ENCODE results near the gene ALOXE3.
A peak's percentile ranks its signal among the peaks of the same experiment; 100 is the strongest.

Gene ALOXE3

DNA sequence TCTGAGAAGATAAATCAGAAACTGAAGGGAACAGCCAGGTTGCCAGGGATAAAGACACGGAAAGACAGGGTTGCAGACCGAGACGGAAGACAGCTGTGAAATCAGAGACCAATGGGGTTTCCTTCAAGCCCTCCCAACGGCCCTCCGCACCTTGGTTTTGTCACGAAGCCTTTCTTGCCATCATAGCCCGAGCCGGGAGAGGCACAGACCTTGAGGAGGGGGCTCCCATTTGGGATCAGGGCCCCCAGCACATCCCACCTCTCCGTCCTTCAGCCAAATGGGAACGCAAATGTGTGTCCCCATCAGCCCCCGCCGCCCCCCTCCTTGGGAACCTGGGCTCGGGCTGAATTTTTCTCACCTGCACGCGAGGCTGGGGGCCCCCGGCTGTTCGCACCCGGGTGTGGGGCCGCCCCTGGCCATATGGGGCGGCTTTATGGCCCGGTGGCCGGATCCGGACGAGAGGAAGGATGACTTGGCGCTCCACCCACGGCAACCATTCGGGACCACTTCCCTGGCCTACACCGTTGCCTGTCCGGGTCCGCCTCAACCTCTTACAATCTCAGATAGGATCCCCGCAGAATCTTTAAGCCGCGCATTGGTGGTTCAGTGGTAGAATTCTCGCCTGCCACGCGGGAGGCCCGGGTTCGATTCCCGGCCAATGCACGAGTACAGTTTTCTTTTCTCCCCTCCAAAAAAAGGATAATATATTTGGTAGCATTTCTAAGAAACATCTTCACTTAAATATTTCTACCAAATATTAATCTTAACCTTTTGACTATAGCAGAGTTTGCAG lies 7.0 kb upstream of the ALOXE3 start:
- CTCF ChIA-PET: interaction anchor here (1.0 to 3.8 kb wide), 5 partner anchors 13 to 258 kb away, joined by 3 to 43 read pairs (median 3); partner anchors contain the start of gene BORCS6
- TF ChIP-seq, protein P1, sequence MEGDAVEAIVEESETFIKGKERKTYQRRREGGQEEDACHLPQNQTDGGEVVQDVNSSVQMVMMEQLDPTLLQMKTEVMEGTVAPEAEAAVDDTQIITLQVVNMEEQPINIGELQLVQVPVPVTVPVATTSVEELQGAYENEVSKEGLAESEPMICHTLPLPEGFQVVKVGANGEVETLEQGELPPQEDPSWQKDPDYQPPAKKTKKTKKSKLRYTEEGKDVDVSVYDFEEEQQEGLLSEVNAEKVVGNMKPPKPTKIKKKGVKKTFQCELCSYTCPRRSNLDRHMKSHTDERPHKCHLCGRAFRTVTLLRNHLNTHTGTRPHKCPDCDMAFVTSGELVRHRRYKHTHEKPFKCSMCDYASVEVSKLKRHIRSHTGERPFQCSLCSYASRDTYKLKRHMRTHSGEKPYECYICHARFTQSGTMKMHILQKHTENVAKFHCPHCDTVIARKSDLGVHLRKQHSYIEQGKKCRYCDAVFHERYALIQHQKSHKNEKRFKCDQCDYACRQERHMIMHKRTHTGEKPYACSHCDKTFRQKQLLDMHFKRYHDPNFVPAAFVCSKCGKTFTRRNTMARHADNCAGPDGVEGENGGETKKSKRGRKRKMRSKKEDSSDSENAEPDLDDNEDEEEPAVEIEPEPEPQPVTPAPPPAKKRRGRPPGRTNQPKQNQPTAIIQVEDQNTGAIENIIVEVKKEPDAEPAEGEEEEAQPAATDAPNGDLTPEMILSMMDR (IDR thresholded peaks at IDR 0.05; ENCODE audit: control extremely low read depth, extremely low read depth, low read depth, missing control alignments): no peak
- DNase-seq (ENCODE audit: extremely low spot score): peak; percentile 80
- POLR2A ChIA-PET: interaction anchor here (0.6 to 2.1 kb wide), 2 partner anchors 47 to 48 kb away, joined by 3 to 5 read pairs; no protein-coding TSS in a partner anchor

DNA sequence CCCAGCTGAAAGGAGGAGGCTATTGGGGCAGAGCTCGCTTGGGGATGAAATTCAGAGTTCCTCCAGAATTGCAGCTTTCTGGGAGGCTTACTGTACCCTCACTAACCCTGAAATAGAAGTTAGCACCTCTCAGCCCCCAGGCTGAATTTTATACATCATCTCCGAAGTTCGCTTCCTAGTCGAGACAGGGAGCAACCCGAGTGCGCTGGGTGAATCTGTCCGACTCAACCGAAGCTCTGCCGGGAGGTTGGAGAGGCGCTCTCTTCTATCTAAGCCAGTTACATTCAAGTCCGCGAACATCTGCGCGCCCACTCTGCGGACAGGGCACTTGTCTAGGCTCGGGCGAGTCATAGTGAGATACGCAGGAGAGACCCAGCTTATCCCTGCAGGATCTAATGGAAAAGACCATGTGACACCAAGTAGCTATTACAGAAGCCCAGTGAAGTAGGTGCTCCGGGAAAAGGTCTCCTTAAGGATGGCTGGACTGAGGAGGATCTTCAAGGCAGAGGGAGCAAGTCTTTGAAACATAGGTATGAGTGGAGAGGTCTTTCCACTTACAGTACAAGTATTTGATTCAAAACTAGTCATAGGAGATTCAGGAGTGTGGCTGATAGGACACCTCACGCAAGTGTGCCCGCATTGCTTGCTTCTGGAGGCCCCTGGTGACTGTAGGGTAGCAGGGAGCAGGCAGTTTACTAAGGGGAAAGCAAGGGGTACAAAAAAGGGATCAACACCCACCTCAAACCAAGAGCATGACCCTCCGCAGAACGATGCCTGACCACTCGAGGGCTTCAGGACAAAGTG lies 6.2 kb upstream of the ALOXE3 start:
- no peak for DNase-seq (ENCODE audit: extremely low spot score)
- TF ChIP-seq, protein P1 (IDR thresholded peaks at IDR 0.05; ENCODE audit: control extremely low read depth, extremely low read depth, low read depth, missing control alignments): no peak
- POLR2A ChIA-PET: interaction anchor here (0.6 to 1.2 kb wide), 9 partner anchors 17 to 733 kb away, joined by 3 to 5 read pairs (median 3); partner anchors contain the start of gene PER1

DNA sequence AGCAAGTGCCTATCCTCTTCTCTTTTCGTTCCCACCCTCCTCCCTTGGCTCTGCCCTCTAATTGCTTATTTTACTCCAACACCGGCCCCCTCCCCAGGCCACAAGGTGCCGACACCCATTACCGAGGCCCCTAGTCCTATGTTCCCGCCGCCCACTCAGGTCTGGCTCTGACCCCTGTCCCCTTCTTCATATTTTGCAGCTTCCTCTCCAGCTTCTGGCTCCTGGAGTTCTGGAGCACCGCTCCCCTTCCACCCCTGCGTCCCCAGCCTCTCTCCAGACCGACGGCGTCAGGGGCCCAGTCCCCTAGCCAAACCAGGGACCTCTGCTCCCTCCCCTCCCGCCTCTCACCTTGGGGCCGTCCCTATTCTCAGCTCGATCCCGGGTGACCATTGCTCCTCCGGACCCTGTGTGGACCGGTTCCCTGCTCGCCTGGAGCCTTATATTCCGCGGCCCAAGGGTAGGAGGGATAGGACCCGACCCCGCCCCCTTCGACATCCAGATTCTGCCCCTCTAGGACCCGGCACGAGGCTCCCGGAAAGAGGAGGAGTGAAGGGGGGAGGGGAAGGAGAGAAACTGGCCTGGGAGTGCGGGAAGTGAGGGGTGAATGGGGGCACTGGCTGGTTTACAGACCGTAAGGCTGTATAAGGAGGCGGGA lies 5.5 kb upstream of the ALOXE3 start, which contains the start of gene HES7:
Gene HES7 (minus strand): TSS at position 412 of the 655 bp plus-strand sequence. CDS start 22 bp downstream, at position 390.
- POLR2A ChIA-PET: interaction anchor here (0.6 to 1.2 kb wide), 8 partner anchors 18 to 734 kb away, joined by 3 to 5 read pairs (median 4); partner anchors contain the start of gene PER1

More for the DNA sequence above, 6.2 kb upstream of the ALOXE3 start:
- CTCF ChIA-PET: interaction anchor here (1.0 to 3.8 kb wide), 9 partner anchors 11 to 259 kb away, joined by 3 to 43 read pairs (median 3); partner anchors contain the start of genes BORCS6 and PFAS

DNA sequence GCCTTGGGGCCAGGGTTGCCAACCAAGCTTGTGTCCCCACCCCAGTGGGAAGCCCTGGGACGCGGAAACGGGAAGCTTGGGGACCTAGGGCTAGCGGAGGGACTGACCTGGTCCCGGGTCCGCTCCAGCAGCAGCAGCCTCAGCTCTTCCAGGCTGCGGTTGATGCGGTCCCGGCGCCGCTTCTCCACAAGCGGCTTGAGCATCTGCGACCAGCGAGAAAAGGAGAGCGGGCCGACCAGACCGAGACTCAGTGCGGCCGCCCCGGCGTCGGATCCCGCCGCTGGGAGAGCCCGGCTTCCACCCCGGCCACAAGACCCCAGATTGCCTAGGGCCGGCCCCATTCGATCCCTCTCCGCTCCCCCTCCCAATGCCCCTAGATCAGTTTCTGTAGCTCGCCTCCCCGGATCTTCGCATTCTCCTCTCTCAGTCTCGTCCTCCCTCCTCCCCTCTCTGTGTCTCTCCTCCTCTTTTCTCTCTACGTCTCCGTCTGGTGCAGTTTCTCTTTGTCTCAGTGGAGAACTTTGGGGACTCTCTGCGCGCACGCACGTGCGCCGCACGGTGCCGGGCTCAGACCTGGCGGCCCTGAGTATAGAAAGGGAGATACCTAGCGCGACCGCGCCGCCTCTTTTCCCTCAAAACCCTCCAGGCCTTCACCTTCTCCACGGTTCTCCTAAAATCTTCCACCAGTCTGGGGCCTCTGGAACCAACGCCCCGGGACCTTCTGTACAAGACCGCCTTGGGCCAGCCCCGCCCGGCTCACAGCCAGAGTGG lies 4.8 kb upstream of the ALOXE3 start:
- peak; percentile 46 for DNase-seq (ENCODE audit: extremely low spot score)
- TF ChIP-seq, protein P1 (IDR thresholded peaks at IDR 0.05; ENCODE audit: control extremely low read depth, extremely low read depth, low read depth, missing control alignments): no peak
- ChIA-PET POLR2A (interaction anchor here (1.0 to 1.1 kb wide), 2 partner anchors 31 to 50 kb away, joined by 3 to 4 read pairs; no protein-coding TSS in a partner anchor), CTCF (interaction anchor here (0.6 to 3.8 kb wide), 10 partner anchors 11 to 129 kb away, joined by 3 to 43 read pairs (median 5); partner anchors contain the start of gene PFAS)

More for the DNA sequence above, 5.5 kb upstream of the ALOXE3 start, which contains the start of gene HES7:
- CTCF ChIA-PET: interaction anchor here (1.0 to 3.8 kb wide), 10 partner anchors 11 to 260 kb away, joined by 3 to 43 read pairs (median 3); partner anchors contain the start of genes BORCS6 and PFAS
- TF ChIP-seq, protein P1 (IDR thresholded peaks at IDR 0.05; ENCODE audit: control extremely low read depth, extremely low read depth, low read depth, missing control alignments): no peak
- no peak for DNase-seq (ENCODE audit: extremely low spot score)

DNA sequence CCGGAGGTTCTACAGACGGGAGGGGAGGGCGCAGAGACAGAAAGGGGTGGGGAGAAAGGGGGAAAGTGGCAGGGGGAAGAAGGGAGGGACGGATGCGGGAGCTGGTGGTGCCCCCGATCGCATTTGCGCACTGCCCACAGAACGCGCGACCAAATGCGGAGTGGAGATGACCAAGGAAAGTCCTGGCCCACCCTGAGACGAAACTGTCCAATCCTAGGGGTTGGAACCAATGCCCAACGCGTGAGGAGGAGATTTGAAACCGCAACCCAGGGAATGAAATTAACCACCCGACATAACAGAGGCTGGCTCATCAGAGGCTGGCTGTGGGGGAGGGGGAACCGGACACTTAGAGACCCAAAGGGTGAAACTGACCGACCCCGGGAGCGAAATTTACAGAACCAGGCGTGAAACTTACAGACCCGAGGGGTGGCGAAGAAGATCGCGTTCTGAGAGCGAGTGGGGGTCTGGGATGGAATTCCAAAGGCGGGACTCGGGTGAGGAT lies 4.2 kb upstream of the ALOXE3 start:
- POLR2A ChIA-PET: interaction anchor here (0.6 to 1.0 kb wide), 3 partner anchors 31 to 636 kb away, joined by 3 to 9 read pairs (median 6); no protein-coding TSS in a partner anchor
- TF ChIP-seq, protein P1 (IDR thresholded peaks at IDR 0.05; ENCODE audit: control extremely low read depth, extremely low read depth, low read depth, missing control alignments): no peak

More for the DNA sequence above, 4.2 kb upstream of the ALOXE3 start:
- DNase-seq (ENCODE audit: extremely low spot score): no peak
- CTCF ChIA-PET: interaction anchor here (0.6 to 3.8 kb wide), 12 partner anchors 12 to 130 kb away, joined by 3 to 43 read pairs (median 4); no protein-coding TSS in a partner anchor
